ENCODE data around the gene DGCR6L. TPM values are rescaled to one million over a fixed set of nuclear protein-coding genes. Genes with fewer than 3 reads are reported as not detected.
A peak's percentile ranks its signal among the peaks of the same experiment; 100 is the strongest.
"Not testable (repeated sequence)": the region's sequence is repeated elsewhere in the genome, so short reads cannot be mapped to it uniquely, and the experiment has no call there.

DGCR6L gene
- total RNA-seq, 1 donor from 2014 or later, result 38.6 TPM

GRCh38 chr22:20325996-20326395, 6.1 kb upstream of the DGCR6L start:
- not testable (repeated sequence) for H3K9me3 ChIP-seq (ENCODE audit: control insufficient read depth in 3 of 3, low read length in 3 of 3); H3K27ac ChIP-seq (ENCODE audit: low read depth, low read length); H3K4me1 ChIP-seq (ENCODE audit: control insufficient read depth in 3 of 3, insufficient read depth in 3 of 3, low read length in 3 of 3); H3K4me3 ChIP-seq (ENCODE audit: low read length in 3 of 3); H3K27me3 ChIP-seq (ENCODE audit: control insufficient read depth in 3 of 3, insufficient read depth in 3 of 3, low read length in 3 of 3); H3K36me3 ChIP-seq (ENCODE audit: control insufficient read depth in 3 of 3, insufficient read depth in 3 of 3, low read length in 3 of 3); H3K9ac ChIP-seq (ENCODE audit: low read depth in 1 of 3, low read length in 3 of 3)

- H3K4me3 ChIP-seq (ENCODE audit: low read length in 3 of 3), result no peak overlapping the region
- no peak overlapping the region for H3K27ac ChIP-seq (ENCODE audit: low read depth, low read length)
- H3K9ac ChIP-seq (ENCODE audit: low read depth in 1 of 3, low read length in 3 of 3), result no peak overlapping the region
- no peaks in the 10 kb centered on the region for H3K9me3 ChIP-seq (ENCODE audit: control insufficient read depth in 3 of 3, low read length in 3 of 3)
- no peaks in the 10 kb centered on the region for H3K36me3 ChIP-seq (ENCODE audit: control insufficient read depth in 3 of 3, insufficient read depth in 3 of 3, low read length in 3 of 3)
- no peaks in the 10 kb centered on the region for H3K27me3 ChIP-seq (ENCODE audit: control insufficient read depth in 3 of 3, insufficient read depth in 3 of 3, low read length in 3 of 3)
- H3K4me1 ChIP-seq (ENCODE audit: control insufficient read depth in 3 of 3, insufficient read depth in 3 of 3, low read length in 3 of 3), result peaks cover 11 to 15% (median 12%) of the 10 kb centered on the region in 3 donors
These were observed 4.3 kb upstream of the DGCR6L start for GRCh38 chr22:20324139-20324516.

GRCh38 chr22:20321552-20322211, 1.8 kb upstream of the DGCR6L start:
- H3K36me3 ChIP-seq (ENCODE audit: control insufficient read depth in 3 of 3, insufficient read depth in 3 of 3, low read length in 3 of 3); H3K27me3 ChIP-seq (ENCODE audit: control insufficient read depth in 3 of 3, insufficient read depth in 3 of 3, low read length in 3 of 3); H3K27ac ChIP-seq (ENCODE audit: low read depth, low read length); H3K9me3 ChIP-seq (ENCODE audit: control insufficient read depth in 3 of 3, low read length in 3 of 3): not testable (repeated sequence)
- H3K4me1 ChIP-seq (ENCODE audit: control insufficient read depth in 3 of 3, insufficient read depth in 3 of 3, low read length in 3 of 3), result peaks cover 27 to 37% (median 28%) of the 10 kb centered on the region in 3 donors
- H3K4me3 ChIP-seq (ENCODE audit: low read length in 3 of 3), result peak overlapping the region; percentile 80 to 92 (median 90)
- peak overlapping the region; percentile 28 to 95 (median 92) for H3K9ac ChIP-seq (ENCODE audit: low read depth in 1 of 3, low read length in 3 of 3)

DNA sequence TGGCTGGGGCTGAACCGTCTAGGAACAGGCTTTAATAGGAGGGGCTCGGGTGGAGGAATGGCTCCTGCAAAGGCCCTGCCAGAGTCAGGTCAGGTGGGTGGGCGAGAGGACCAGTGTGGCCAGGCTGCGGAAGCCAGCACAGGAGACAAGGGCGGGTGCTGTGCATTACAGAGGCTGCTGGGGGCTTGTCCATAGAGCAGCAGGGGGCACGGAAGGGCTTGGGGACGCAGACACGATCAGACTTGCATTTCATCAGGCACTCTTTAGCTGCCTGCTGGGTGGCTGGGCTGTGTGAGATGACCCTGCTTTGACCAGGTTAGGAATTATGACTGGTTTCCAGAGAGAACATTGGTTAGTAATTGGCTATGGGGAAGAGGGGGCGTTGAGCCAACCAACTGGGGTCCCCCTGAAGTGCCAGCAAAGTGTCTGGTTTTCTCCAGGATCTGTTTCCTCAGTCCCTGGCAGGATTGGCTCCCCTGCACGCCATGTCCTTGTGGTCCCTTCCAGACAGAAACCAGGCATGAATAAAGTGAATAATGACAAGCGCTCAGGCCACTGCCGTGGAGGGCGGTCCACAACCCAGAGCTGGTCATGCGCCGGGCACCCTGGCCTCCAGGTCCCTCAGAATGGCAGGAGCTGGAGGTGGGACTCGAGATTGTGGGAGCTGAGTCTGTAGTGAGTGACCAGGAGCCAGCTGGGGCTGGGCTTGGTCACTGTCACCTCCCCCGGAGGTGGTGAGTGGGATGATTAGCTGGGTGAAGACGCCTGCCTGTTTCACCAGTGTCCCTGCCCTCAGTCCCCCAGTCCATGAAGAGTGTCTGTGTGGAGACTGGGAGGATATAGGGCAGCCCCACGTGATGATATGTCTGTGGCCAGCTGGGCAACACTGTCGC, 1.0 kb upstream of the DGCR6L start:
- H3K9me3 ChIP-seq (ENCODE audit: control insufficient read depth in 3 of 3, low read length in 3 of 3); H3K27me3 ChIP-seq (ENCODE audit: control insufficient read depth in 3 of 3, insufficient read depth in 3 of 3, low read length in 3 of 3); H3K36me3 ChIP-seq (ENCODE audit: control insufficient read depth in 3 of 3, insufficient read depth in 3 of 3, low read length in 3 of 3): not testable (repeated sequence)
- Histone ChIP-seq H3K27ac (ENCODE audit: low read depth, low read length) (peak overlapping the region; percentile 94), H3K4me1 (ENCODE audit: control insufficient read depth in 3 of 3, insufficient read depth in 3 of 3, low read length in 3 of 3) (peaks cover 27 to 39% (median 28%) of the 10 kb centered on the region in 3 donors), H3K4me3 (ENCODE audit: low read length in 3 of 3) (peak overlapping the region; percentile 80 to 92 (median 90)), H3K9ac (ENCODE audit: low read depth in 1 of 3, low read length in 3 of 3) (peak overlapping the region; percentile 91 to 95 (median 92))

DNA sequence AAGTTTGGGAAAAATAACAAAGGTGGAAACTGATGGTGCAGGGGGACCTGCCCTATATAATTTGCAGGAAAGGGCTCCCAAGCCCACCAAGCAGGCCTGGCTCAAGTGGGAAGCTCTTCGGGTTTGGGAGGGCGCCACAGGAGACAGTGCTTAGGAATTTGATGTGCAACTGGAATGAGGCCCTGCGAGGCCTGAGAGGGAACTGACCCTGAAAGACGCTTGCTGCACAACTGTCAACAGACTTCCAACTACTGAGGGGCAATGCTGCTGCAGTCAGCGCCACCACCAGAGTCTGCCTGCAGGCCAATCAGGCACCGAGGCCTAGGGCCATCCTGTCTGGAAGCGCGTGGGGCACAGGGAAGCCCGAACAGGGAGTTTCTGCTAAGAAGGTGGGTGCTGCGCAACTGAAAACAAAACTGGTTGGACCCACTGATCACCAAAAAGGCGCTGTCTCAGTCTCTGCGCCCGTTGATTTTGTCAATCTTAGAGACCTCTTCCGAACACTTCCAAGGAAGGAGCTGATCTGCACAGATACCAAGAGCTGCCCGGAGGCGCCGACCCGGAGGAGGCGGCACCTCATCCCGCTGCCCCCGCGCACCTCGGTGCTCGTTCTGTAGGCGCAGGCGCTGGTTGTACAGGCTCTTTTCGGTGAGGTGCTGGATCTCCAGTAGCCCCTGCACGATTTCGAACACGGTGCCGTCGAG, 667 bp downstream of the DGCR6L start:
- H3K9me3 ChIP-seq (ENCODE audit: control insufficient read depth in 3 of 3, low read length in 3 of 3), result no peaks in the 10 kb centered on the region
- peak overlapping the region; percentile 80 to 92 (median 90) for H3K4me3 ChIP-seq (ENCODE audit: low read length in 3 of 3)
- peaks cover 0 to 2% (median 0%) of the 10 kb centered on the region in 3 donors for H3K36me3 ChIP-seq (ENCODE audit: control insufficient read depth in 3 of 3, insufficient read depth in 3 of 3, low read length in 3 of 3)
- peak overlapping the region; percentile 69 to 95 (median 91) for H3K9ac ChIP-seq (ENCODE audit: low read depth in 1 of 3, low read length in 3 of 3)
- H3K27me3 ChIP-seq (ENCODE audit: control insufficient read depth in 3 of 3, insufficient read depth in 3 of 3, low read length in 3 of 3), result no peaks in the 10 kb centered on the region
- H3K27ac ChIP-seq (ENCODE audit: low read depth, low read length), result peak overlapping the region; percentile 94
- H3K4me1 ChIP-seq (ENCODE audit: control insufficient read depth in 3 of 3, insufficient read depth in 3 of 3, low read length in 3 of 3), result peaks cover 27 to 39% (median 28%) of the 10 kb centered on the region in 3 donors

- H3K36me3 ChIP-seq (ENCODE audit: control insufficient read depth in 3 of 3, insufficient read depth in 3 of 3, low read length in 3 of 3); H3K4me3 ChIP-seq (ENCODE audit: low read length in 3 of 3); H3K27ac ChIP-seq (ENCODE audit: low read depth, low read length); H3K27me3 ChIP-seq (ENCODE audit: control insufficient read depth in 3 of 3, insufficient read depth in 3 of 3, low read length in 3 of 3); H3K9me3 ChIP-seq (ENCODE audit: control insufficient read depth in 3 of 3, low read length in 3 of 3): not testable (repeated sequence)
- Histone ChIP-seq H3K4me1 (ENCODE audit: control insufficient read depth in 3 of 3, insufficient read depth in 3 of 3, low read length in 3 of 3) (peaks cover 27 to 39% (median 28%) of the 10 kb centered on the region in 3 donors), H3K9ac (ENCODE audit: low read depth in 1 of 3, low read length in 3 of 3) (peak overlapping the region in 1 of 3 donors; percentile 3)
These were observed 1.7 kb downstream of the DGCR6L start for GRCh38 chr22:20318043-20318688.

GRCh38 chr22:20317402-20318042, 2.3 kb downstream of the DGCR6L start:
- peaks cover 25 to 39% (median 27%) of the 10 kb centered on the region in 3 donors for H3K4me1 ChIP-seq (ENCODE audit: control insufficient read depth in 3 of 3, insufficient read depth in 3 of 3, low read length in 3 of 3)
- H3K9ac ChIP-seq (ENCODE audit: low read depth in 1 of 3, low read length in 3 of 3), result peak overlapping the region in 1 of 3 donors; percentile 21
- not testable (repeated sequence) for H3K4me3 ChIP-seq (ENCODE audit: low read length in 3 of 3); H3K27me3 ChIP-seq (ENCODE audit: control insufficient read depth in 3 of 3, insufficient read depth in 3 of 3, low read length in 3 of 3); H3K9me3 ChIP-seq (ENCODE audit: control insufficient read depth in 3 of 3, low read length in 3 of 3); H3K36me3 ChIP-seq (ENCODE audit: control insufficient read depth in 3 of 3, insufficient read depth in 3 of 3, low read length in 3 of 3); H3K27ac ChIP-seq (ENCODE audit: low read depth, low read length)

GRCh38 chr22:20316844-20317401, 2.9 kb downstream of the DGCR6L start:
- Histone ChIP-seq H3K27me3 (ENCODE audit: control insufficient read depth in 3 of 3, insufficient read depth in 3 of 3, low read length in 3 of 3) (no peaks in the 10 kb centered on the region), H3K9ac (ENCODE audit: low read depth in 1 of 3, low read length in 3 of 3) (peak overlapping the region in 1 of 3 donors; percentile 21), H3K4me1 (ENCODE audit: control insufficient read depth in 3 of 3, insufficient read depth in 3 of 3, low read length in 3 of 3) (peaks cover 25 to 39% (median 27%) of the 10 kb centered on the region in 3 donors), H3K4me3 (ENCODE audit: low read length in 3 of 3) (no peak overlapping the region), H3K27ac (ENCODE audit: low read depth, low read length) (no peak overlapping the region), H3K36me3 (ENCODE audit: control insufficient read depth in 3 of 3, insufficient read depth in 3 of 3, low read length in 3 of 3) (peaks cover 0 to 5% (median 0%) of the 10 kb centered on the region in 3 donors), H3K9me3 (ENCODE audit: control insufficient read depth in 3 of 3, low read length in 3 of 3) (no peaks in the 10 kb centered on the region)

All from skeletal muscle tissue (tissue), 4 donors.